Measurements from ENCODE around the gene SKP1. TPM values are rescaled to one million over a fixed set of nuclear protein-coding genes. Genes with fewer than 3 reads are reported as not detected.

The SKP1 gene
- total and polyA plus RNA-seq, 10 of the 15 experiments (the other 5 are each of a cell fraction or from before 2014, with no cell fraction given), result 100 to 1,686 (median 519) TPM

- H3K79me2 ChIP-seq (ENCODE audit: control insufficient read depth, insufficient read depth, low read length), result no peaks in the 10 kb centered on the region
- H3K4me1 ChIP-seq (ENCODE audit: control insufficient read depth, insufficient read depth, low read length), result no peaks in the 10 kb centered on the region
- ATAC-seq (no peak), DNase-seq (ENCODE audit: low read depth, low spot score) (no peak), FAIRE-seq (no peak)
- ChIA-PET CTCF (interaction anchor here (1.4 to 9.2 kb wide), 4 partner anchors 35 to 116 kb away, joined by 3 to 99 read pairs (median 8); no protein-coding TSS in a partner anchor), SMC1A (ENCODE audit: uncharacterized antibody, unreplicated experiment) (interaction anchor here (0.5 to 8.4 kb wide), 6 partner anchors 9 to 569 kb away, joined by 3 to 91 read pairs (median 4); partner anchors contain the start of gene PPP2CA), RAD21 (ENCODE audit: unreplicated experiment) (interaction anchor here (1.0 to 2.2 kb wide), 5 partner anchors 11 to 435 kb away, joined by 4 to 12 read pairs (median 5); partner anchors contain the start of gene SKP1), POLR2A (no interaction called here)
- H3K9ac ChIP-seq (ENCODE audit: control insufficient read depth, insufficient read depth, low read length), result no peak overlapping the region
- H3K27ac ChIP-seq (ENCODE audit: control insufficient read depth, insufficient read depth), result no peak overlapping the region
- in situ Hi-C loops (cut with MboI), result loop anchor here (5.0 kb wide), 2 partner anchors 99 to 394 kb away; no protein-coding TSS in a partner anchor
- H3K36me3 ChIP-seq (ENCODE audit: control insufficient read depth in 2 of 2, insufficient read depth in 2 of 2, low read length in 1 of 2), result no peaks in the 10 kb centered on the region
- WGBS (ENCODE audit: insufficient coverage, insufficient replicate concordance, low lambda C conversion rate, missing lambda C conversion rate), result 100% methylated on average over 1 of the region's 1 CpG
- no peak for TF ChIP-seq YY1 (IDR thresholded peaks at IDR 0.05; ENCODE audit: low read depth, low read length)
- TF ChIP-seq BHLHE40 (IDR thresholded peaks at IDR 0.05; ENCODE audit: borderline replicate concordance in 1 of 2, low read depth in 2 of 2, low read length in 1 of 2), result no peak
- no peak for TF ChIP-seq MTA3 (IDR thresholded peaks at IDR 0.05; ENCODE audit: borderline replicate concordance, low read length)
- no peak for TF ChIP-seq USF2 (IDR thresholded peaks at IDR 0.05; ENCODE audit: borderline replicate concordance, low read depth, low read length)
- no peak for TF ChIP-seq CREM (IDR thresholded peaks at IDR 0.05; ENCODE audit: low read depth)
- no peak for TF ChIP-seq SMAD1 (IDR thresholded peaks at IDR 0.05; ENCODE audit: low read depth, partially characterized antibody)
- no peak for TF ChIP-seq PAX8 (IDR thresholded peaks at IDR 0.05)
- TF ChIP-seq, protein P1, sequence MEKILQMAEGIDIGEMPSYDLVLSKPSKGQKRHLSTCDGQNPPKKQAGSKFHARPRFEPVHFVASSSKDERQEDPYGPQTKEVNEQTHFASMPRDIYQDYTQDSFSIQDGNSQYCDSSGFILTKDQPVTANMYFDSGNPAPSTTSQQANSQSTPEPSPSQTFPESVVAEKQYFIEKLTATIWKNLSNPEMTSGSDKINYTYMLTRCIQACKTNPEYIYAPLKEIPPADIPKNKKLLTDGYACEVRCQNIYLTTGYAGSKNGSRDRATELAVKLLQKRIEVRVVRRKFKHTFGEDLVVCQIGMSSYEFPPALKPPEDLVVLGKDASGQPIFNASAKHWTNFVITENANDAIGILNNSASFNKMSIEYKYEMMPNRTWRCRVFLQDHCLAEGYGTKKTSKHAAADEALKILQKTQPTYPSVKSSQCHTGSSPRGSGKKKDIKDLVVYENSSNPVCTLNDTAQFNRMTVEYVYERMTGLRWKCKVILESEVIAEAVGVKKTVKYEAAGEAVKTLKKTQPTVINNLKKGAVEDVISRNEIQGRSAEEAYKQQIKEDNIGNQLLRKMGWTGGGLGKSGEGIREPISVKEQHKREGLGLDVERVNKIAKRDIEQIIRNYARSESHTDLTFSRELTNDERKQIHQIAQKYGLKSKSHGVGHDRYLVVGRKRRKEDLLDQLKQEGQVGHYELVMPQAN (conservative IDR thresholded peaks at IDR 0.05), result no peak
- TF ChIP-seq POLR2A (IDR thresholded peaks at IDR 0.05; ENCODE audit: low read depth, low read length), result no peak
- no peak for TF ChIP-seq SUPT20H (IDR thresholded peaks at IDR 0.05; ENCODE audit: borderline replicate concordance, control insufficient read depth, low read depth, low read length)
- TF ChIP-seq BCLAF1 (IDR thresholded peaks at IDR 0.05), result no peak
- TF ChIP-seq EGR1 (IDR thresholded peaks at IDR 0.05; ENCODE audit: borderline replicate concordance in 1 of 2, low read depth in 2 of 2, low read length in 2 of 2), result no peak
- no peak for TF ChIP-seq FOXM1 (IDR thresholded peaks at IDR 0.05; ENCODE audit: low read depth, low read length)
- TF ChIP-seq ASH2L (IDR thresholded peaks at IDR 0.05; ENCODE audit: borderline replicate concordance, low read depth), result no peak
- TF ChIP-seq KLF5 (IDR thresholded peaks at IDR 0.05; ENCODE audit: partially characterized antibody), result no peak
- no peak for TF ChIP-seq DPF2 (IDR thresholded peaks at IDR 0.05)
- no peak for TF ChIP-seq ESRRA (IDR thresholded peaks at IDR 0.05; ENCODE audit: low read length)
- TF ChIP-seq HCFC1 (IDR thresholded peaks at IDR 0.05; ENCODE audit: low read length), result no peak
- no peak for TF ChIP-seq HDGF (IDR thresholded peaks at IDR 0.05)
- no peak for TF ChIP-seq IKZF1 (conservative IDR thresholded peaks at IDR 0.05)
- no peak overlapping the region for H3K4me2 ChIP-seq (ENCODE audit: control insufficient read depth, insufficient read depth)
- no peaks in the 10 kb centered on the region for H3K9me3 ChIP-seq (replicated peaks; ENCODE audit: control insufficient read depth, insufficient read depth, low read length)
- intact Hi-C loops (cut with micrococcal nuclease; ENCODE audit: unreplicated experiment), result no loop called here
- peaks cover 5% of the 10 kb centered on the region; the same call in 1 of the 2 replicates for H4K20me1 ChIP-seq (ENCODE audit: control insufficient read depth, insufficient read depth)
- H3K4me3 ChIP-seq, result no peak overlapping the region
- H2AFZ ChIP-seq (ENCODE audit: control insufficient read depth, low read depth, low read length), result no peak overlapping the region
- H3K27me3 ChIP-seq (replicated peaks in 1 of 2; ENCODE audit: control insufficient read depth in 2 of 2, insufficient read depth in 2 of 2, low read length in 1 of 2), result no peaks in the 10 kb centered on the region
- BruUV-seq (replicated peaks), result no TSS peak
Measured at GRCh38 chr5:134188092-134188491, 11.3 kb upstream of the SKP1 start.

Measured in GM12878 (cell line).